ENCODE measurements around the gene KIAA0232. TPM values are rescaled to one million over a fixed set of nuclear protein-coding genes. Genes with fewer than 3 reads are reported as not detected.

The KIAA0232 gene
- total and polyA plus RNA-seq, 2 donors, result 10.5 to 12.8 TPM

- Histone ChIP-seq H3K36me3 (ENCODE audit: control insufficient read depth in 2 of 2, insufficient read depth in 2 of 2, low read length in 1 of 2) (no peaks in the 10 kb centered on the region), H3K27me3 (ENCODE audit: control insufficient read depth in 2 of 2, insufficient read depth in 1 of 2, low read length in 1 of 2) (no peaks in the 10 kb centered on the region), H3K9me3 (ENCODE audit: control insufficient read depth in 2 of 2, insufficient read depth in 1 of 2, low read length in 1 of 2) (no peaks in the 10 kb centered on the region), H3K4me3 (ENCODE audit: low read length in 2 of 2) (no peak overlapping the region), H3K27ac (ENCODE audit: low read depth in 1 of 2, low read length in 1 of 2) (no peak overlapping the region), H3K4me1 (ENCODE audit: control insufficient read depth in 2 of 2, insufficient read depth in 2 of 2, low read length in 2 of 2) (peaks cover 8 to 49% of the 10 kb centered on the region in 2 donors)
- no peak for DNase-seq (ENCODE audit: low read depth in 6 of 9, low spot score in 9 of 9)
- 97% methylated on average over 8 of the region's 8 CpGs for WGBS
Measured at GRCh38 chr4:6771229-6771671, 11.3 kb upstream of the KIAA0232 start.

GRCh38 chr4:6772223-6772928 is 10.2 kb upstream of the KIAA0232 start:
- 93% methylated on average over 10 of the region's 10 CpGs for WGBS
- Histone ChIP-seq H3K4me1 (ENCODE audit: control insufficient read depth in 2 of 2, insufficient read depth in 2 of 2, low read length in 2 of 2) (peaks cover 8 to 44% of the 10 kb centered on the region in 2 donors), H3K36me3 (ENCODE audit: control insufficient read depth in 2 of 2, insufficient read depth in 2 of 2, low read length in 1 of 2) (no peaks in the 10 kb centered on the region), H3K27ac (ENCODE audit: low read depth in 1 of 2, low read length in 1 of 2) (no peak overlapping the region), H3K9me3 (ENCODE audit: control insufficient read depth in 2 of 2, insufficient read depth in 1 of 2, low read length in 1 of 2) (no peaks in the 10 kb centered on the region), H3K27me3 (ENCODE audit: control insufficient read depth in 2 of 2, insufficient read depth in 1 of 2, low read length in 1 of 2) (peaks cover 0 to 2% of the 10 kb centered on the region in 2 donors), H3K4me3 (ENCODE audit: low read length in 2 of 2) (no peak overlapping the region)
- DNase-seq (ENCODE audit: low read depth in 6 of 9, low spot score in 9 of 9), result no peak

- 86% methylated on average over 6 of the region's 6 CpGs for WGBS
- H3K4me1 ChIP-seq (ENCODE audit: control insufficient read depth in 2 of 2, insufficient read depth in 2 of 2, low read length in 2 of 2), result peaks cover 10 to 44% of the 10 kb centered on the region in 2 donors
- DNase-seq (ENCODE audit: low read depth in 6 of 9, low spot score in 9 of 9), result no peak
- H3K27ac ChIP-seq (ENCODE audit: low read depth in 1 of 2, low read length in 1 of 2), result no peak overlapping the region
- H3K27me3 ChIP-seq (ENCODE audit: control insufficient read depth in 2 of 2, insufficient read depth in 1 of 2, low read length in 1 of 2), result peaks cover 0 to 2% of the 10 kb centered on the region in 2 donors
- H3K36me3 ChIP-seq (ENCODE audit: control insufficient read depth in 2 of 2, insufficient read depth in 2 of 2, low read length in 1 of 2), result no peaks in the 10 kb centered on the region
- no peak overlapping the region for H3K4me3 ChIP-seq (ENCODE audit: low read length in 2 of 2)
- H3K9me3 ChIP-seq (ENCODE audit: control insufficient read depth in 2 of 2, insufficient read depth in 1 of 2, low read length in 1 of 2), result no peaks in the 10 kb centered on the region
Measured at GRCh38 chr4:6773106-6773505, 9.4 kb upstream of the KIAA0232 start.

- H3K27ac ChIP-seq (ENCODE audit: low read depth in 1 of 2, low read length in 1 of 2), result no peak overlapping the region
- H3K4me1 ChIP-seq (ENCODE audit: control insufficient read depth in 2 of 2, insufficient read depth in 2 of 2, low read length in 2 of 2), result peaks cover 9 to 43% of the 10 kb centered on the region in 2 donors
- H3K9me3 ChIP-seq (ENCODE audit: control insufficient read depth in 2 of 2, insufficient read depth in 1 of 2, low read length in 1 of 2), result no peaks in the 10 kb centered on the region
- peaks cover 0 to 2% of the 10 kb centered on the region in 2 donors for H3K27me3 ChIP-seq (ENCODE audit: control insufficient read depth in 2 of 2, insufficient read depth in 1 of 2, low read length in 1 of 2)
- no peak overlapping the region for H3K4me3 ChIP-seq (ENCODE audit: low read length in 2 of 2)
- no peak for DNase-seq (ENCODE audit: low read depth in 6 of 9, low spot score in 9 of 9)
- no peaks in the 10 kb centered on the region for H3K36me3 ChIP-seq (ENCODE audit: control insufficient read depth in 2 of 2, insufficient read depth in 2 of 2, low read length in 1 of 2)
- 91% methylated on average over 16 of the region's 16 CpGs for WGBS
Measured at GRCh38 chr4:6773616-6774540, 8.6 kb upstream of the KIAA0232 start.

GRCh38 chr4:6775746-6776145 is 6.8 kb upstream of the KIAA0232 start:
- WGBS, result 87% methylated on average over 7 of the region's 7 CpGs
- Histone ChIP-seq H3K9me3 (ENCODE audit: control insufficient read depth in 2 of 2, insufficient read depth in 1 of 2, low read length in 1 of 2) (no peaks in the 10 kb centered on the region), H3K4me1 (ENCODE audit: control insufficient read depth in 2 of 2, insufficient read depth in 2 of 2, low read length in 2 of 2) (peaks cover 2 to 42% of the 10 kb centered on the region in 2 donors), H3K27ac (ENCODE audit: low read depth in 1 of 2, low read length in 1 of 2) (no peak overlapping the region), H3K4me3 (ENCODE audit: low read length in 2 of 2) (no peak overlapping the region), H3K36me3 (ENCODE audit: control insufficient read depth in 2 of 2, insufficient read depth in 2 of 2, low read length in 1 of 2) (no peaks in the 10 kb centered on the region), H3K27me3 (ENCODE audit: control insufficient read depth in 2 of 2, insufficient read depth in 1 of 2, low read length in 1 of 2) (peaks cover 0 to 2% of the 10 kb centered on the region in 2 donors)
- no peak for DNase-seq (ENCODE audit: low read depth in 6 of 9, low spot score in 9 of 9)

GRCh38 chr4:6776920-6777635 is 5.4 kb upstream of the KIAA0232 start:
- Histone ChIP-seq H3K27ac (ENCODE audit: low read depth in 1 of 2, low read length in 1 of 2) (no peak overlapping the region), H3K4me1 (ENCODE audit: control insufficient read depth in 2 of 2, insufficient read depth in 2 of 2, low read length in 2 of 2) (peaks cover 2 to 46% of the 10 kb centered on the region in 2 donors), H3K27me3 (ENCODE audit: control insufficient read depth in 2 of 2, insufficient read depth in 1 of 2, low read length in 1 of 2) (peaks cover 0 to 2% of the 10 kb centered on the region in 2 donors), H3K4me3 (ENCODE audit: low read length in 2 of 2) (no peak overlapping the region), H3K9me3 (ENCODE audit: control insufficient read depth in 2 of 2, insufficient read depth in 1 of 2, low read length in 1 of 2) (no peaks in the 10 kb centered on the region), H3K36me3 (ENCODE audit: control insufficient read depth in 2 of 2, insufficient read depth in 2 of 2, low read length in 1 of 2) (no peaks in the 10 kb centered on the region)
- DNase-seq (ENCODE audit: low read depth in 6 of 9, low spot score in 9 of 9), result no peak
- WGBS, result 79% methylated on average over 12 of the region's 12 CpGs

GRCh38 chr4:6777636-6778281 is 4.8 kb upstream of the KIAA0232 start:
- Histone ChIP-seq H3K9me3 (ENCODE audit: control insufficient read depth in 2 of 2, insufficient read depth in 1 of 2, low read length in 1 of 2) (no peaks in the 10 kb centered on the region), H3K27ac (ENCODE audit: low read depth in 1 of 2, low read length in 1 of 2) (no peak overlapping the region), H3K4me3 (ENCODE audit: low read length in 2 of 2) (no peak overlapping the region), H3K4me1 (ENCODE audit: control insufficient read depth in 2 of 2, insufficient read depth in 2 of 2, low read length in 2 of 2) (peaks cover 2 to 46% of the 10 kb centered on the region in 2 donors), H3K27me3 (ENCODE audit: control insufficient read depth in 2 of 2, insufficient read depth in 1 of 2, low read length in 1 of 2) (peaks cover 0 to 2% of the 10 kb centered on the region in 2 donors), H3K36me3 (ENCODE audit: control insufficient read depth in 2 of 2, insufficient read depth in 2 of 2, low read length in 1 of 2) (no peaks in the 10 kb centered on the region)
- peak in 1 of 9 donors; percentile 49 for DNase-seq (ENCODE audit: low read depth in 6 of 9, low spot score in 9 of 9)
- 65% methylated on average over 15 of the region's 15 CpGs for WGBS

GRCh38 chr4:6778435-6778834 is 4.1 kb upstream of the KIAA0232 start:
- WGBS, result 98% methylated on average over 5 of the region's 5 CpGs
- no peaks in the 10 kb centered on the region for H3K9me3 ChIP-seq (ENCODE audit: control insufficient read depth in 2 of 2, insufficient read depth in 1 of 2, low read length in 1 of 2)
- H3K27ac ChIP-seq (ENCODE audit: low read depth in 1 of 2, low read length in 1 of 2), result no peak overlapping the region
- peaks cover 2 to 46% of the 10 kb centered on the region in 2 donors for H3K4me1 ChIP-seq (ENCODE audit: control insufficient read depth in 2 of 2, insufficient read depth in 2 of 2, low read length in 2 of 2)
- H3K36me3 ChIP-seq (ENCODE audit: control insufficient read depth in 2 of 2, insufficient read depth in 2 of 2, low read length in 1 of 2), result no peaks in the 10 kb centered on the region
- peaks cover 0 to 2% of the 10 kb centered on the region in 2 donors for H3K27me3 ChIP-seq (ENCODE audit: control insufficient read depth in 2 of 2, insufficient read depth in 1 of 2, low read length in 1 of 2)
- no peak overlapping the region for H3K4me3 ChIP-seq (ENCODE audit: low read length in 2 of 2)
- no peak for DNase-seq (ENCODE audit: low read depth in 6 of 9, low spot score in 9 of 9)

Measured in thymus (tissue), 11 donors.